Kidney (tissue), 14 donors: Measurements from ENCODE around the gene NUMB. TPM values are rescaled to one million over a fixed set of nuclear protein-coding genes. Genes with fewer than 3 reads are reported as not detected.

ENCODE experiments used
- DNase-seq, 5 donors: peaks; one replicate each; pipeline ENCODE4 v3.0.0-alpha.2; 2013 to 2020
- FAIRE-seq: peaks from 2 replicates; lab custom pipeline; 2012; peaks lifted over from hg19 to GRCh38; lab: Jason Lieb, UNC
- H3K27ac ChIP-seq, 2 donors: one replicate each; pipeline ENCODE4 v1.7.0; 2013; ENCODE audit warnings: low read depth in 2 of 2, low read length in 2 of 2, inconsistent platforms in 1 of 2
- H3K27me3 ChIP-seq: one replicate; pipeline ENCODE4 v1.7.1; 2013; ENCODE audit warnings: low read length, inconsistent platforms; ENCODE audit not compliant: control insufficient read depth, insufficient read depth
- H3K36me3 ChIP-seq, 3 donors: one replicate each; pipeline versions ENCODE4 v1.7.0 to v1.7.1; 2013; ENCODE audit warnings: low read length in 3 of 3, control low read depth in 1 of 3, inconsistent platforms in 1 of 3; ENCODE audit not compliant: insufficient read depth in 3 of 3, control insufficient read depth in 2 of 3
- H3K4me1 ChIP-seq, 3 donors: one replicate each; pipeline versions ENCODE4 v1.7.0 to v1.7.1; 2013; ENCODE audit warnings: low read length in 3 of 3, inconsistent platforms in 1 of 3, low read depth in 1 of 3; ENCODE audit not compliant: control insufficient read depth in 2 of 3, insufficient read depth in 2 of 3
- H3K4me3 ChIP-seq, 3 donors: one replicate each; pipeline versions ENCODE4 v1.7.0 to v1.8.1; 2013; ENCODE audit warnings: low read length in 3 of 3, control low read depth in 1 of 3, inconsistent platforms in 1 of 3
- H3K9ac ChIP-seq, 3 donors: one replicate each; pipeline versions ENCODE4 v1.7.0 to v1.7.1; 2013; ENCODE audit warnings: low read length in 3 of 3, control low read depth in 1 of 3, inconsistent platforms in 1 of 3
- H3K9me3 ChIP-seq, 3 donors: one replicate each; pipeline versions ENCODE4 v1.7.0 to v1.7.1; 2013; ENCODE audit warnings: low read length in 3 of 3, control low read depth in 1 of 3, inconsistent platforms in 1 of 3; ENCODE audit not compliant: control insufficient read depth in 2 of 3, insufficient read depth in 1 of 3
- CTCF ChIP-seq: IDR thresholded peaks from 3 replicates; pipeline ENCODE4 v1.5.1; 2012; ENCODE audit warnings: mild to moderate bottlenecking, moderate library complexity, borderline replicate concordance; ENCODE audit not compliant: insufficient read depth; ENCODE audit errors: extremely low read depth
- intact Hi-C: fragments of 100-400 bp; cut with DNase I; formaldehyde crosslinking; loops from one replicate; pipeline ENCODE4 v1.11.1; 2022
- polyA plus RNA-seq: library from polyadenylated mRNA; stranded (reverse); fragments of 350-450 nt; fragmentation: Illumina TruSeq; extraction: RNeasy Lipid Tissue Mini Kit (QIAGEN cat#74804); gene quantifications from one replicate; pipeline ENCODE4 v1.2.3, GENCODE V29; 2014; ENCODE audit warnings: low read depth, low replicate concordance; ENCODE audit not compliant: insufficient read depth
- total RNA-seq: library from RNA; stranded (reverse); fragmentation: NEBNext Ultra II Directional; extraction: Animal tissue kit (Norgen Biotek cat#: 25700); gene quantifications from one replicate; pipeline ENCODE4 v1.2.1, GENCODE V29; 2021
- donor health status: control.
- donor health status: control.
- donor health status: control.
- donor health status: control.
- donor health status: control.
- donor health status: DM: yes; HTN: yes; CAD: no.
- donor health status: Normal renal cell carcinoma (clear cell type).

Gene NUMB
- total and polyA plus RNA-seq, 2 donors from 2014 or later, result 42.4 to 104 TPM

- H3K27ac ChIP-seq, result no peak overlapping the region
- H3K27me3 ChIP-seq, result no peaks in the 10 kb centered on the region
- H3K9ac ChIP-seq, result no peak overlapping the region
- intact Hi-C loops, result no loop called here
- FAIRE-seq, result no peak
- peaks cover 0 to 3% (median 0%) of the 10 kb centered on the region in 3 donors for H3K36me3 ChIP-seq
- DNase-seq, result peak in 1 of 5 donors; percentile 71
- H3K4me3 ChIP-seq, result no peak overlapping the region
- H3K4me1 ChIP-seq, result peaks cover 0 to 4% (median 3%) of the 10 kb centered on the region in 3 donors
- TF ChIP-seq CTCF, result no peak
- H3K9me3 ChIP-seq, result no peaks in the 10 kb centered on the region
Observed at GRCh38 chr14:73250781-73251500, 207.4 kb downstream of the NUMB start.

- no peak overlapping the region for H3K9ac ChIP-seq
- no peaks in the 10 kb centered on the region for H3K9me3 ChIP-seq
- H3K4me1 ChIP-seq, result peaks cover 0 to 4% (median 3%) of the 10 kb centered on the region in 3 donors
- peaks cover 0 to 3% (median 0%) of the 10 kb centered on the region in 3 donors for H3K36me3 ChIP-seq
- TF ChIP-seq CTCF, result no peak
- FAIRE-seq (no peak), DNase-seq (peak in 1 of 5 donors; percentile 29)
- no peak overlapping the region for H3K4me3 ChIP-seq
- H3K27ac ChIP-seq, result no peak overlapping the region
- intact Hi-C loops, result no loop called here
- H3K27me3 ChIP-seq, result no peaks in the 10 kb centered on the region
Observed at GRCh38 chr14:73250317-73250713, 208.0 kb downstream of the NUMB start.

GRCh38 chr14:73249564-73250316 lies 208.6 kb downstream of the NUMB start:
- Histone ChIP-seq H3K9me3 (no peaks in the 10 kb centered on the region), H3K36me3 (peaks cover 0 to 6% (median 0%) of the 10 kb centered on the region in 3 donors), H3K27ac (no peak overlapping the region), H3K9ac (no peak overlapping the region), H3K4me3 (no peak overlapping the region), H3K4me1 (peaks cover 0 to 6% (median 3%) of the 10 kb centered on the region in 3 donors), H3K27me3 (no peaks in the 10 kb centered on the region)
- TF ChIP-seq CTCF, result no peak
- peak in 1 of 5 donors; percentile 48 for DNase-seq
- intact Hi-C loops, result no loop called here
- FAIRE-seq, result no peak
